SU-DHL-6 (cell line): ENCODE results near the gene PPP1R9B.

Experiments
- H2AFZ ChIP-seq: fragments of 200-600 bp; sonication (generic); 2 replicates; pipeline ENCODE4 v1.6.1; 2014; ENCODE audit warnings: low read depth, mild to moderate bottlenecking, moderate library complexity, mixed read lengths, antibody characterized with exemption, low read length; ENCODE audit not compliant: severe bottlenecking
- H3F3A ChIP-seq: fragments of 200-600 bp; shearing (Covaris generic); 2 replicates; pipeline ENCODE4 v1.6.0; 2016; ENCODE audit warnings: antibody characterized with exemption, mild to moderate bottlenecking; ENCODE audit not compliant: insufficient read depth
- H3K27ac ChIP-seq: fragments of 200-600 bp; sonication (generic); 2 replicates; pipeline ENCODE4 v1.5.1; 2016; ENCODE audit warnings: low read depth, mild to moderate bottlenecking, low read length, moderate library complexity, mixed read lengths
- H3K27me3 ChIP-seq: fragments of 200-600 bp; sonication (generic), shearing (Covaris generic); 2 replicates; pipeline ENCODE4 v1.6.0; 2014; ENCODE audit warnings: mild to moderate bottlenecking, low read length
- H3K36me3 ChIP-seq: fragments of 200-600 bp; sonication (generic); 2 replicates; pipeline ENCODE4 v1.6.1; 2014; ENCODE audit warnings: mild to moderate bottlenecking, low read length, mixed read lengths
- H3K4me2 ChIP-seq: fragments of 300-600, 200-600 bp; shearing (Covaris generic), sonication (generic); 2 replicates; pipeline ENCODE4 v1.6.0; 2014; ENCODE audit warnings: low read length, low read depth, mild to moderate bottlenecking; ENCODE audit not compliant: poor library complexity, severe bottlenecking
- H3K4me3 ChIP-seq: fragments of 200-600 bp; sonication (generic); 2 replicates; pipeline ENCODE4 v1.5.1; 2014; ENCODE audit warnings: antibody characterized with exemption, low read length, mild to moderate bottlenecking, mixed read lengths; ENCODE audit not compliant: insufficient read depth, poor library complexity, severe bottlenecking
- H3K79me2 ChIP-seq: fragments of 200-600 bp; sonication (generic); 2 replicates; pipeline ENCODE4 v1.6.1; 2014; ENCODE audit warnings: mild to moderate bottlenecking, low read length, moderate library complexity; ENCODE audit not compliant: insufficient read depth
- H3K9ac ChIP-seq: fragments of 200-600 bp; sonication (generic); 2 replicates; pipeline ENCODE4 v1.7.0; 2014; ENCODE audit warnings: mild to moderate bottlenecking, low read length
- H3K9me2 ChIP-seq: fragments of 200-600 bp; sonication (generic); replicated peaks from 2 replicates; pipeline ENCODE4 v1.6.1; 2014; ENCODE audit warnings: low read length; ENCODE audit not compliant: insufficient read depth
- H3K9me3 ChIP-seq: fragments of 200-600 bp; sonication (generic); 2 replicates; pipeline ENCODE4 v1.6.1; 2014; ENCODE audit warnings: low read length, mixed read lengths; ENCODE audit not compliant: insufficient read depth
- H4K20me1 ChIP-seq: fragments of 200-600 bp; sonication (generic); 2 replicates; pipeline ENCODE4 v1.6.1; 2014; ENCODE audit warnings: low read depth, mild to moderate bottlenecking, antibody characterized with exemption, low read length, moderate library complexity, mixed read lengths
- CTCF ChIP-seq: fragments of 200-600 bp; sonication (generic); IDR thresholded peaks from one replicate; pipeline ENCODE4 v1.5.1; 2017; ENCODE audit warnings: antibody characterized with exemption, mild to moderate bottlenecking, low read length, moderate library complexity; ENCODE audit not compliant: insufficient read depth, poor library complexity, severe bottlenecking
- EZH2phosphoT487 ChIP-seq: fragments of 200-600 bp; sonication (generic), shearing (Covaris generic); conservative IDR thresholded peaks from 2 replicates; pipeline ENCODE4 v1.6.1; 2018; ENCODE audit warnings: mild to moderate bottlenecking, antibody characterized with exemption, low read length, moderate library complexity, mixed read lengths

Gene PPP1R9B

DNA sequence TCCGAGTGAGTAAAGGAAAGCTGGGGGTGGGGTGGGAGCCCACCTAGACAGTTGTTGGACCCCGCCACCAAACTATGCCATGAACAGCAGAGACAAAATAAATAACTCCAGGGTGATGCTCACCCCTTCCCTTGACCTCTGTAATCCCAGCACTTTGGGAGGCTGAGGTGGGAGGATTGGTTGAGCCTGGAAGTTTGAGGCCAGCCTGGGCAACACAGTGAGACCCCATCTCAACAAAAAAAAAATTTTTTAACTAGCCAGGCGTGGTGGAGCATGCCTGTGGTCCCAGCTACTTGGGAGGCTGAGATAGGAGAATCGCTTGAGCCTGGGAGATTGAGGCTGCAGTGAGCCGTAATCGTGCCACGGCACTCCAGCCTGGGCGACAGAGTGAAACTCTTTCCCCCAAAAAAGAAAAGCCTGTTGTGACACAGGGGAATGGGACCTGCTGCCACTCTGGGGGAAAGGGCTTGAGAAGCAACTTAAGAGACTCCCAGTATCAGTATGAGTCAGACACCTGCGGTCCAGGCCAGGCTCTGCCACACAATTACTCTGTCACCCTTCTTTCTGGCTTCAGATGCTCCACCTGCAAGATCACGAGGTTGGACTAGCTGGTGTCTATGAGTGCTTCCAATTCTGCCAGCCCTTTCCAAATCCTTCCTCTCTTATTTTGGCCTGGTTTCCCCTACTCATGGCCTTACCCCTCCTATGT, 20.3 kb upstream of the PPP1R9B start:
- H3K9ac ChIP-seq = no peak overlapping the region
- no peak overlapping the region for H3K4me3 ChIP-seq
- no peaks in the 10 kb centered on the region for H3F3A ChIP-seq
- no peak for TF ChIP-seq CTCF
- TF ChIP-seq EZH2phosphoT487 = no peak
- H4K20me1 ChIP-seq = no peaks in the 10 kb centered on the region
- H3K79me2 ChIP-seq = no peaks in the 10 kb centered on the region
- H3K36me3 ChIP-seq = no peaks in the 10 kb centered on the region
- H3K9me2 ChIP-seq = no peaks in the 10 kb centered on the region
- no peak overlapping the region for H3K27ac ChIP-seq
- no peaks in the 10 kb centered on the region for H3K27me3 ChIP-seq
- no peaks in the 10 kb centered on the region for H3K9me3 ChIP-seq
- no peak overlapping the region for H2AFZ ChIP-seq
- H3K4me2 ChIP-seq = no peak overlapping the region

- H3F3A ChIP-seq = no peaks in the 10 kb centered on the region
- H3K27ac ChIP-seq = no peak overlapping the region
- H3K9ac ChIP-seq = no peak overlapping the region
- no peak overlapping the region for H3K4me2 ChIP-seq
- H3K9me2 ChIP-seq = no peaks in the 10 kb centered on the region
- TF ChIP-seq EZH2phosphoT487 = no peak
- no peak for TF ChIP-seq CTCF
- H3K36me3 ChIP-seq = no peaks in the 10 kb centered on the region
- no peak overlapping the region for H2AFZ ChIP-seq
- no peaks in the 10 kb centered on the region for H3K79me2 ChIP-seq
- H3K9me3 ChIP-seq = no peaks in the 10 kb centered on the region
- H3K4me3 ChIP-seq = no peak overlapping the region
- H3K27me3 ChIP-seq = no peaks in the 10 kb centered on the region
- no peaks in the 10 kb centered on the region for H4K20me1 ChIP-seq
Measured at GRCh38 chr17:50169881-50170459, 19.5 kb upstream of the PPP1R9B start.

DNA sequence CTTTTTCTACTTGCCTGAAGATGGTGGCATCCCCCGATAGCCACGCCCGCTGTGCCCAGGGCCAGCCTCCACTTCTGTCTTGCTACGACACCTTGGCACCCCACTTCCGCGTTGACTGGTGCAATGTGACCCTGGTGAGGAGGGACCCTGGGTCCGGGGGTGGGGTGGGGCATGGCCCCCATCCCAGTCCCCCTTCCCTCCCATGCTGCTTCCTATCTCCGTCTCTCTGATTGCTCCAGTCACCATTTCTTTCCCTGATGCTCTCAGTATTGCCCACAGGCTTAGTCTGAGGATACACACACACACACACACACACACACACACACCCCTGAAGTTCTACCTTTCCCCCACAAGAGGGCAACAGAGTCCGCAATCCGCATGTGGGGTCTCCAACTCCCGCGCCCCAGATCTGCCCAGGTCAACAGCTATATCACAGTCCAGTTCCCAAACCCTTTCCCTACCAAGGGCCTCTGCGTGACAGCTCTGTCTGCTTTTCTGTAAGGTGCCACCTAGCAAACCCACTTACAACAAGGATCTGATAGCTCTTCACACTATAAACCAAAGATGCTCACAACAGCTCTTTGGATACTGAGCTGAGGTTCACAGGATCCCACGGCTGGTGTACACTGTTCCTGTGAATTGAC, 18.8 kb upstream of the PPP1R9B start:
- no peaks in the 10 kb centered on the region for H3K79me2 ChIP-seq
- H3F3A ChIP-seq = no peaks in the 10 kb centered on the region
- H3K27me3 ChIP-seq = no peaks in the 10 kb centered on the region
- H2AFZ ChIP-seq = peak overlapping the region; percentile 11
- peak; percentile 88 for TF ChIP-seq CTCF
- no peak for TF ChIP-seq EZH2phosphoT487
- no peaks in the 10 kb centered on the region for H3K9me3 ChIP-seq
- H3K9ac ChIP-seq = no peak overlapping the region
- no peaks in the 10 kb centered on the region for H3K36me3 ChIP-seq
- H3K27ac ChIP-seq = no peak overlapping the region
- no peaks in the 10 kb centered on the region for H3K9me2 ChIP-seq
- H3K4me3 ChIP-seq = no peak overlapping the region
- H3K4me2 ChIP-seq = peak overlapping the region; percentile 23
- H4K20me1 ChIP-seq = no peaks in the 10 kb centered on the region
